Tibial nerve (tissue), 4 donors: ENCODE measurements around the gene GPC5.

Source experiments
- EP300 ChIP-seq, 2 donors: sonication (generic); formaldehyde crosslinking; IDR thresholded peaks; one replicate each; pipeline ENCODE4 v1.6.1; 2017; ENCODE audit warnings: antibody characterized with exemption in 2 of 2, mild to moderate bottlenecking in 1 of 2
- TF ChIP-seq, protein P1 (sequence below), 5 experiments: fragments of 200-600 bp in 3 of 5; fragments of 450-650 bp in 2 of 5; sonication (generic) in 3 of 5; IDR thresholded peaks; one replicate each; pipeline ENCODE4 v1.5.1; 2016 to 2019; ENCODE audit warnings: antibody characterized with exemption in 5 of 5, mild to moderate bottlenecking in 3 of 5, moderate library complexity in 2 of 5

DNA sequence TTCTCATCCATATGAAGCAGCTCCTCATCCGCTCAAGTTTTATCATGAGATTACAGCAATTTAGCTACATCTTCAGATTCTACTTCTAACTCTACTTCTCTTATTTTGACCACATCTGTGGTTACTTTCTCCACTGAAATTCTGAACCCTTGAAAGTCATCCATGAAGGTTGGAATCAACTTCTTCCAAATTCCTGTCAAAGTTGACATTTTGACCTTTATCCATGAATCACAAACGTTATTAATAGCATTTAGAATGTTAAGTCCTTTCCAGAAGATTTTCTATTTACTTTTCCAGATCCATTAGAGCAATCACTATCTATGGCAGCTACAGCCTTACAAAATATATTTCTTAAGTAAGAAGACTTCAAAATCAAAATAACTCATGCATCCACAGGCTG is 1406.5 kb downstream of the GPC5 start:
- TF ChIP-seq, protein P1, sequence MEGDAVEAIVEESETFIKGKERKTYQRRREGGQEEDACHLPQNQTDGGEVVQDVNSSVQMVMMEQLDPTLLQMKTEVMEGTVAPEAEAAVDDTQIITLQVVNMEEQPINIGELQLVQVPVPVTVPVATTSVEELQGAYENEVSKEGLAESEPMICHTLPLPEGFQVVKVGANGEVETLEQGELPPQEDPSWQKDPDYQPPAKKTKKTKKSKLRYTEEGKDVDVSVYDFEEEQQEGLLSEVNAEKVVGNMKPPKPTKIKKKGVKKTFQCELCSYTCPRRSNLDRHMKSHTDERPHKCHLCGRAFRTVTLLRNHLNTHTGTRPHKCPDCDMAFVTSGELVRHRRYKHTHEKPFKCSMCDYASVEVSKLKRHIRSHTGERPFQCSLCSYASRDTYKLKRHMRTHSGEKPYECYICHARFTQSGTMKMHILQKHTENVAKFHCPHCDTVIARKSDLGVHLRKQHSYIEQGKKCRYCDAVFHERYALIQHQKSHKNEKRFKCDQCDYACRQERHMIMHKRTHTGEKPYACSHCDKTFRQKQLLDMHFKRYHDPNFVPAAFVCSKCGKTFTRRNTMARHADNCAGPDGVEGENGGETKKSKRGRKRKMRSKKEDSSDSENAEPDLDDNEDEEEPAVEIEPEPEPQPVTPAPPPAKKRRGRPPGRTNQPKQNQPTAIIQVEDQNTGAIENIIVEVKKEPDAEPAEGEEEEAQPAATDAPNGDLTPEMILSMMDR (IDR thresholded peaks at IDR 0.05): no peak
- no peak for TF ChIP-seq EP300 (IDR thresholded peaks at IDR 0.05)
